H9 (cell line): ENCODE data around the gene TAGLN. TPM values are rescaled to one million over a fixed set of nuclear protein-coding genes. Genes with fewer than 3 reads are reported as not detected.

ENCODE experiments used
- DNase-seq: peaks from one replicate; pipeline ENCODE4 v3.0.0-alpha.2; 2017
- H2AFZ ChIP-seq: one replicate; pipeline ENCODE4 v1.6.1; 2013; ENCODE audit warnings: mild to moderate bottlenecking, low read length, control low read depth, moderate library complexity
- H2AK5ac ChIP-seq: 2 replicates; pipeline ENCODE4 v1.6.1; 2013; ENCODE audit warnings: low read length, control low read depth, mixed read lengths; ENCODE audit not compliant: insufficient read length
- H2BK120ac ChIP-seq: one replicate; pipeline ENCODE4 v1.6.1; 2013; ENCODE audit warnings: low read depth, mild to moderate bottlenecking, low read length, control low read depth, inconsistent platforms; ENCODE audit not compliant: poor library complexity, severe bottlenecking
- H2BK12ac ChIP-seq: 2 replicates; pipeline ENCODE4 v1.6.1; 2013; ENCODE audit warnings: low read length, control low read depth, mixed read lengths, low read depth; ENCODE audit not compliant: insufficient read length
- H2BK15ac ChIP-seq: 2 replicates; pipeline ENCODE4 v1.6.1; 2013; ENCODE audit warnings: low read depth, low read length, control low read depth
- H2BK20ac ChIP-seq: one replicate; pipeline ENCODE4 v1.6.1; 2013; ENCODE audit warnings: low read depth, mild to moderate bottlenecking, low read length, control low read depth, inconsistent platforms; ENCODE audit not compliant: poor library complexity, severe bottlenecking
- H2BK5ac ChIP-seq: 2 replicates; pipeline ENCODE4 v1.6.1; 2013; ENCODE audit warnings: low read length, control low read depth, mixed read lengths; ENCODE audit not compliant: insufficient read length
- H3K14ac ChIP-seq: 2 replicates; pipeline ENCODE4 v1.6.1; 2013; ENCODE audit warnings: low read length, control low read depth; ENCODE audit not compliant: insufficient read depth
- H3K18ac ChIP-seq: 2 replicates; pipeline ENCODE4 v1.6.1; 2013; ENCODE audit warnings: low read depth, mild to moderate bottlenecking, mixed read lengths, low read length, control low read depth; ENCODE audit not compliant: insufficient read length
- H3K23ac ChIP-seq: 2 replicates; pipeline ENCODE4 v1.6.1; 2013; ENCODE audit warnings: low read length, control low read depth, mixed read lengths, low read depth; ENCODE audit not compliant: insufficient read length
- H3K23me2 ChIP-seq: 2 replicates; pipeline ENCODE4 v1.6.1; 2013; ENCODE audit warnings: low read depth, mild to moderate bottlenecking, mixed read lengths, low read length, control low read depth; ENCODE audit not compliant: insufficient read length, poor library complexity, severe bottlenecking
- H3K27ac ChIP-seq: 2 replicates; pipeline ENCODE4 v1.5.1; 2013; ENCODE audit warnings: low read length, control low read depth, mixed read lengths, low read depth; ENCODE audit not compliant: insufficient read length
- H3K27me3 ChIP-seq: 2 replicates; pipeline ENCODE4 v1.6.1; 2013; ENCODE audit warnings: low read length, control low read depth, inconsistent platforms; ENCODE audit not compliant: insufficient read depth
- H3K4ac ChIP-seq: 2 replicates; pipeline ENCODE4 v1.6.1; 2013; ENCODE audit warnings: low read depth, mild to moderate bottlenecking, control low read depth, inconsistent platforms, low read length, moderate library complexity
- H3K4me1 ChIP-seq: 2 replicates; pipeline ENCODE4 v1.6.1; 2013; ENCODE audit warnings: low read length, control low read depth, inconsistent platforms; ENCODE audit not compliant: insufficient read depth
- H3K4me2 ChIP-seq: 2 replicates; pipeline ENCODE4 v1.6.1; 2013; ENCODE audit warnings: low read length, control low read depth, mixed read lengths; ENCODE audit not compliant: insufficient read length, insufficient read depth
- H3K56ac ChIP-seq: 2 replicates; pipeline ENCODE4 v1.6.1; 2013; ENCODE audit warnings: low read depth, mild to moderate bottlenecking, mixed read lengths, low read length, control low read depth; ENCODE audit not compliant: insufficient read length
- H3K79me1 ChIP-seq: 2 replicates; pipeline ENCODE4 v1.6.1; 2013; ENCODE audit warnings: low read depth, mild to moderate bottlenecking, moderate library complexity, low read length, control low read depth, inconsistent platforms; ENCODE audit not compliant: insufficient read depth, poor library complexity, severe bottlenecking
- H3K79me2 ChIP-seq: 2 replicates; pipeline ENCODE4 v1.6.1; 2013; ENCODE audit warnings: low read length, control low read depth, inconsistent platforms; ENCODE audit not compliant: insufficient read depth
- H3K9ac ChIP-seq: 2 replicates; pipeline ENCODE4 v1.6.1; 2013; ENCODE audit warnings: low read length, control low read depth, mixed read lengths; ENCODE audit not compliant: insufficient read length; ENCODE audit errors: extremely low read depth
- H3K9me3 ChIP-seq: one replicate; pipeline ENCODE4 v1.6.1; 2013; ENCODE audit warnings: low read depth, low read length, inconsistent platforms; ENCODE audit not compliant: control insufficient read depth
- H3T11ph ChIP-seq: one replicate; pipeline ENCODE4 v1.6.1; 2013; ENCODE audit warnings: mild to moderate bottlenecking, low read length, control low read depth, inconsistent platforms
- H4K20me1 ChIP-seq: one replicate; pipeline ENCODE4 v1.6.1; 2013; ENCODE audit not compliant: control insufficient read depth, insufficient read length, insufficient read depth
- H4K5ac ChIP-seq: 2 replicates; pipeline ENCODE4 v1.6.1; 2013; ENCODE audit warnings: low read depth, mild to moderate bottlenecking, mixed read lengths, low read length, control low read depth; ENCODE audit not compliant: insufficient read length
- H4K8ac ChIP-seq: replicated peaks from 2 replicates; pipeline ENCODE4 v1.6.1; 2013; ENCODE audit warnings: low read length, control low read depth, mixed read lengths, low read depth; ENCODE audit not compliant: insufficient read length
- H4K91ac ChIP-seq: 2 replicates; pipeline ENCODE4 v1.6.1; 2013; ENCODE audit warnings: low read depth, mild to moderate bottlenecking, moderate library complexity, mixed read lengths, low read length, control low read depth; ENCODE audit not compliant: insufficient read length
- H3K27ac Mint-ChIP-seq, 3 experiments: 2 replicates in 2 of 3; 3 replicates in 1 of 3; pipeline ENCODE4 v1.8.0; 2020 to 2021; ENCODE audit warnings: mixed read lengths in 3 of 3, mild to moderate bottlenecking in 1 of 3, moderate library complexity in 1 of 3
- H3K27me3 Mint-ChIP-seq: 2 replicates; pipeline ENCODE4 v1.8.0; 2021; ENCODE audit warnings: low read depth, mild to moderate bottlenecking, moderate library complexity, mixed read lengths
- H3K36me3 Mint-ChIP-seq, 3 experiments: 2 replicates in 2 of 3; 3 replicates in 1 of 3; pipeline ENCODE4 v1.8.0; 2020 to 2021; ENCODE audit warnings: low read depth in 3 of 3, mixed read lengths in 3 of 3; ENCODE audit not compliant: insufficient read depth in 1 of 3
- H3K4me1 Mint-ChIP-seq, 2 experiments: 2 replicates each; pipeline ENCODE4 v1.8.0; 2020; ENCODE audit warnings: mixed read lengths in 2 of 2
- H3K4me3 Mint-ChIP-seq, 2 experiments: 2 replicates in 1 of 2; 3 replicates in 1 of 2; pipeline ENCODE4 v1.8.0; 2020 to 2021; ENCODE audit warnings: mild to moderate bottlenecking in 2 of 2, mixed read lengths in 2 of 2, moderate library complexity in 1 of 2
- H3K9me3 Mint-ChIP-seq, 2 experiments: 2 replicates in 1 of 2; 3 replicates in 1 of 2; pipeline ENCODE4 v1.8.0; 2020; ENCODE audit warnings: mild to moderate bottlenecking in 2 of 2, mixed read lengths in 2 of 2, moderate library complexity in 1 of 2
- WGBS: extraction: QIAGEN DNeasy Blood & Tissue Kit; methylation state at CpG from one replicate; pipeline ENCODE4 v1.1.7; 2013; ENCODE audit warnings: missing lambda C conversion rate, low lambda C conversion rate, mixed read lengths; ENCODE audit not compliant: insufficient read length; ENCODE audit errors: extremely low coverage; 5-methylcytosine and 5-hydroxymethylcytosine counted together
- total RNA-seq: library from RNA; stranded (reverse); gene quantifications from 2 replicates; pipeline ENCODE4 v1.2.1, GENCODE V29; 2021
- TF ChIP-seq, protein P1 (sequence below): fragments of 200-600 bp; sonication (generic); conservative IDR thresholded peaks from 3 replicates; pipeline ENCODE4 v1.8.0; 2021; ENCODE audit warnings: antibody characterized with exemption, mild to moderate bottlenecking

TAGLN gene
- total RNA-seq, 1 experiment from 2014 or later: 176 TPM

GRCh38 chr11:117219455-117219854, 20.3 kb downstream of the TAGLN start:
- Histone ChIP-seq H3K4me2 (no peak overlapping the region), H3K9ac (no peak overlapping the region), H2AK5ac (no peak overlapping the region), H3K56ac (no peak overlapping the region), H2AFZ (no peak overlapping the region), H3K18ac (no peak overlapping the region), H4K20me1 (no peaks in the 10 kb centered on the region), H4K5ac (no peak overlapping the region), H4K91ac (no peak overlapping the region), H3K4me1 (no peaks in the 10 kb centered on the region), H2BK5ac (no peak overlapping the region), H3K23ac (no peak overlapping the region), H3K79me2 (no peaks in the 10 kb centered on the region), H2BK120ac (no peak overlapping the region), H3K79me1 (no peaks in the 10 kb centered on the region), H3K27ac (no peak overlapping the region), H3K4ac (no peak overlapping the region), H3K14ac (no peak overlapping the region; the same call in 1 of the 2 replicates), H3K23me2 (no peaks in the 10 kb centered on the region), H2BK20ac (no peak overlapping the region), H2BK12ac (no peak overlapping the region), H3K27me3 (no peaks in the 10 kb centered on the region), H3K9me3 (no peaks in the 10 kb centered on the region), H4K8ac (no peak overlapping the region), H3T11ph (no peak overlapping the region), H2BK15ac (no peak overlapping the region)
- no CpG with 5 or more reads among the region's 8 CpGs for WGBS
- H3K27me3 Mint-ChIP-seq: no peaks in the 10 kb centered on the region
- peaks cover 9 to 67% (median 39%) of the 10 kb centered on the region in 3 experiments for H3K36me3 Mint-ChIP-seq
- TF ChIP-seq, protein P1, sequence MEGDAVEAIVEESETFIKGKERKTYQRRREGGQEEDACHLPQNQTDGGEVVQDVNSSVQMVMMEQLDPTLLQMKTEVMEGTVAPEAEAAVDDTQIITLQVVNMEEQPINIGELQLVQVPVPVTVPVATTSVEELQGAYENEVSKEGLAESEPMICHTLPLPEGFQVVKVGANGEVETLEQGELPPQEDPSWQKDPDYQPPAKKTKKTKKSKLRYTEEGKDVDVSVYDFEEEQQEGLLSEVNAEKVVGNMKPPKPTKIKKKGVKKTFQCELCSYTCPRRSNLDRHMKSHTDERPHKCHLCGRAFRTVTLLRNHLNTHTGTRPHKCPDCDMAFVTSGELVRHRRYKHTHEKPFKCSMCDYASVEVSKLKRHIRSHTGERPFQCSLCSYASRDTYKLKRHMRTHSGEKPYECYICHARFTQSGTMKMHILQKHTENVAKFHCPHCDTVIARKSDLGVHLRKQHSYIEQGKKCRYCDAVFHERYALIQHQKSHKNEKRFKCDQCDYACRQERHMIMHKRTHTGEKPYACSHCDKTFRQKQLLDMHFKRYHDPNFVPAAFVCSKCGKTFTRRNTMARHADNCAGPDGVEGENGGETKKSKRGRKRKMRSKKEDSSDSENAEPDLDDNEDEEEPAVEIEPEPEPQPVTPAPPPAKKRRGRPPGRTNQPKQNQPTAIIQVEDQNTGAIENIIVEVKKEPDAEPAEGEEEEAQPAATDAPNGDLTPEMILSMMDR: no peak
- no peak overlapping the region for H3K27ac Mint-ChIP-seq
- peaks cover 6 to 7% of the 10 kb centered on the region in 2 experiments for H3K4me1 Mint-ChIP-seq
- DNase-seq: no peak
- no peak overlapping the region for H3K4me3 Mint-ChIP-seq
- no peaks in the 10 kb centered on the region for H3K9me3 Mint-ChIP-seq
